T-helper 2 cell (primary cell): Measurements from ENCODE around the gene TPM4.
"Not testable (repeated sequence)": the region's sequence is repeated elsewhere in the genome, so short reads cannot be mapped to it uniquely, and the experiment has no call there.

Source experiments
- DNase-seq, 5 experiments: peaks; one replicate each; pipeline versions ENCODE4 v3.0.0 to v3.0.0-alpha.2; 2012 to 2022
- total RNA-seq, 2 donors: gene quantifications; one replicate each; lab custom pipeline; 2026; lab: John Stamatoyannopoulos, UW

The TPM4 gene
- 247 to 293 reads per million in 2 donors for total RNA-seq

DNA sequence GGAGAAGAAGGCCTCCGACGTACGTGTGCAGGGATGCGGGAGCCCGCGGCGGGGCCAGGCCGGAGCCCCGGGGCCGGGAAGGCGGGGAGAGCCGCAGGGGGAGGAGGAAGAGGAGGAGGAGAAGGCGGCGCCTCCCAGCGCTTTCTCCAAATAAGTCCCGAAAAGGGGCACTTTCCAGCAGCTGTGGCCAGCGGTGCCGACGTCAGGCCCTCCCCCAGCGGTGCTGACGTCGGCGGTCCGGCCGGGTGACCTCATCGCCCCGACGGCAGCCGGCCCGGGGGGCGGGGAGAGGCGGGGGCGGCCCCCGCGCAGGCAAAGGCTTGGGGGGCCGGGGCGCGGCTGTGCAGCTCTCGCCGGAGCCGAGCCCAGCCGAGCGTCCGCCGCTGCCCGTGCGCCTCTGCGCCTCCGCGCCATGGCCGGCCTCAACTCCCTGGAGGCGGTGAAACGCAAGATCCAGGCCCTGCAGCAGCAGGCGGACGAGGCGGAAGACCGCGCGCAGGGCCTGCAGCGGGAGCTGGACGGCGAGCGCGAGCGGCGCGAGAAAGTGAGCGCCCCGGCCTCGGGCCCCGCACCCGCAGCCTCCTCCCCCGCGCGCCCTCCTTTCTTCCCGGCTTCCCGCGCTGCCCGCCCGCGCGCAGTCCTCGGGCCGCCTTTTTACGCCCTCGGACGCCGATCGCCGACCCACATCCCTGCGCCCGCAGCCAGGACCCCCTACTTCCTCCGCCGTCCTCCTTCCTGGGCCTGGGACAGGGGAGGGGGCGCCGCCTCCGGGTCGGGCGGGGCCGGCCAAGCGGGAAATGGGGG, at the start of gene TPM4:
Gene TPM4, plus strand, starts transcription at position 342 of the 804 bp plus-strand sequence. Its CDS starts 71 bp downstream, at position 413.
- DNase-seq, result peak; percentile 63 to 93 (median 82)

DNA sequence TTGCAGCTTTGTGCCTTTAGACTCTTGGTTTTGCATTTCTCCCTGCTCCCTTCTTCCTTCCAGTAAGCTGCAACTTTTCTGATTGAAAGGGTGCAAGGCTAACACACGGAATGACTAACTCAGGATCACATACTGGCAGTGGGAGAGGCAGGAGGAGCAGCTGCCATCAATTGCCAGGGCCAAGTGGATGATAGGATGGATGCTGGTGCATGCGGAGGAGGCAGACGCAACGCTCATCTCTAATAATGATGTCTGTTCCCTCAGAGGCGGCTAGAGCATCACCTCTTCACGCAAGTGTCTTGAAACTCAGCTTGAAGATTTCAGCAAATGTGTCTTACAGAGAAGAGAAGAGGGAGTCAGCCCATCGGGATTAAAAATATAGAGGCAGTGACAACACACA, 49.5 kb upstream of the TPM4 start:
- DNase-seq, result no peak

DNA sequence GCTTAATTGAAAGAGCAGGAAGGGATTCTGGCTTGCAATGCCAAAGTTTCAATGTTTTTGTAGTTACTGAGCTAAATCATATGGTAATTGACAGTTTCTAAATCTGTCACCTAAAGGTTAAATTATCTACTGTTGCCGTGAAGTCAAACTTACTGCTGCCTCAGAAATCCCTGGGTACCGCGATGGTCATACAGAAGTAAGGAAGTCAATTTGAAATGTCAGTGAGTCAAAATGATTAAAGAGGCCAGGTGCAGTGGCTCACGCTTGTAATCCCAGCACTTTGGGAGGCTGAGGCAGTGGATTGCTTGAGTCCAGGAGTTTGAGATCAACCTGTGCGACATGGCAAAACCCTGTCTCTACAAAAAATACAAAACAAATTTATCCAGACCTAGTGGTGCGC, 48.8 kb upstream of the TPM4 start:
- no peak for DNase-seq

GRCh38 chr19:16030155-16030554, 46.1 kb upstream of the TPM4 start:
- not testable (repeated sequence) for DNase-seq

- no peak for DNase-seq
Observed at GRCh38 chr19:16030964-16031871, 45.1 kb upstream of the TPM4 start.

GRCh38 chr19:16031872-16032200, 44.5 kb upstream of the TPM4 start:
- DNase-seq, result no peak

DNA sequence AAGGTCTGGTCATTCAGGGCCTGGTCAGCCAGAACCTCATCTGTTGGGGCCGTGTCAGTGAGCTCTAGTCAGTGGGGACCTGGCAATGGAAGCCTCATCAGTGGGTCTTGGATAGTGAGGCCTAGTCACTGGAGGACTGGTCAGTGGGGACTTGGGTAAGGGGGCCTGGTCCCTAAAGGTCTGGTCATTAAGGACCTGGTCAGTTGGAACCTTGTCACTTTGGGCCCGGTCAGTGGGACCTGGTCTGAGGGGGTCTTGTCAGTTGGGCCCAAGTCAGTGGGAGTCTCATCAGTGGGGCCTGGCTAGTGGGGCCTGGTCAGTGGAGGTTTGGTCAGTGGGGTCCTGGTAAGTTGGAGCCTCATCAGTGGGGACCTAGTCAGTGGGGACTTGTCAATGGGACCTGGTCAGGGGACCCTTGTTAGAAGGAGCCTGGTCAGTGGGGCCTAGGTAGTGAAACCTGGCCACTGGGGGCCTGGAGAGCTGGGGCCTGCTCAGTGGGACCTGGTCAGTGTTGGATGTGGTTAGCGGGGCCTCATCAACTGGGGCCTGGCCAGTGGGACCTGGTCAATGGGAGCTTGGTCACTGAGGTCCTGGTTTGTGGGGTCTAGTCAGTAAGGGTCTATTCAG, 43.7 kb upstream of the TPM4 start:
- no peak for DNase-seq

GRCh38 chr19:16033136-16033530, 43.2 kb upstream of the TPM4 start:
- DNase-seq, result no peak

GRCh38 chr19:16033721-16034120, 42.6 kb upstream of the TPM4 start:
- DNase-seq, result no peak

DNA sequence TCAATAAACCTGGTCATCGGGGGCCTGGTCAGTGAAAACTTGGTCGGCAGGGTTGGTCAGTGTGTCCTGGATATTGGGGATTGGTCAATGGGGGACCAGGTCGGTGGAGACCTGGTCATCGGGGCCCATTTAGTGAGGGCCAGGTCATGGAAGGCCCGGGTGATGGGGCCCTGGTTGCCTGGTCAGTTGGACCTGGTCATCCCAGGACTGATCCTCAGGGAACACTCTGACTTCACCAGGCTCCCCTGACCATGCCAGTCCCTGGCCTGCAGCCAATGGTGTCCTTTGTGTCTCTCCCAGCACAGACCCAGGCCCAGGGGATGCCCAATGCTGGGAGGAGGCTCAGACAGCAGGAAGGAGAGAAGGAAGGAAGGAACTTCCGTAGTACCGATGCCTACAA, 42.1 kb upstream of the TPM4 start:
- DNase-seq, result no peak

- DNase-seq, result no peak
Observed at GRCh38 chr19:16034958-16035560, 41.2 kb upstream of the TPM4 start.

- no peak for DNase-seq
Observed at GRCh38 chr19:16035601-16036297, 40.5 kb upstream of the TPM4 start.

DNA sequence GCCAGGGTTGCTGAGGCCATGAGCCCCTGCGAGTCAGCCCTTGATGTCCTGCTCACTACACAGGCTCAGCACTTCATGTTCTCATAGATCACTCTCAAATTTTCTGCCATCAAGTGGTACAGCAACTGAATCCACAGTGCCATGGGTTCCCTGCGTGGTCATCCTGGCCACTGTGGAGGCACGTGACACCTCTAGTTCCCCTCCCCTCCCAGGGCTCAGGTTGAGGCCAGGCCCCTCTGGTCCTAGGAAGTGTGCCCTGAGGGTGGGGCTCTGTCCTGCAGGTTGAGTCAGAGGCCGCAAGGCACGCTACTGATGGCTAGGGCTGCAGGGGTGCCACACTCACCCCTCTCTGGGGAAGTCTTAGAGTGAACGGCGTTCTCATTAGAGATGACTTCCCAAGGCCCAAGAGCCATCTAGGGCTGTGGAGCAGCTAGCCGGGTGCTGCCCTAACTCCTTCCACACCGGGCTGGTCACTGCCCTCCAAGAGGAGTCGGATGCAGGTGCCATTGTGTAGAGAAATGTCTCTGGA, 39.8 kb upstream of the TPM4 start:
- no peak for DNase-seq

DNA sequence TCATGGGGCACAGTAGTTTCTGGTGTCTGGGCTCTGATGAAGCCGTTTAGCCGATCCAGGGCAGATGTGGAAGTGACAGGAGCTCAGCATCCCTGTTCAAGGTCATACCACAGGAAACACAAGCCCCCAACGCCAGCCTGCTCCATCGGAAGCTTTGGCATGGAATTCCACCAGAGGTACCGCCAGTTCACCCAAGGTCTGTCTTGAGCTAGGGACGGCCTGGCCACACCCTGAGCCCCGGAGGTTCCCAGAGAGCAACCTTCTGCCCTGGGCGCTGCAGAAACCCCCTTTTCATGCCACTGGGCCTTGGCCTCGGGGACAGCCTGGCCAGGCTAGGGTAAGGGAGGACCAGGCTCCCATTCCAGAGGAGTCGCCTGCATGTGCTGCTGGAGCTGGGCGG, 39.4 kb upstream of the TPM4 start:
- no peak for DNase-seq

DNA sequence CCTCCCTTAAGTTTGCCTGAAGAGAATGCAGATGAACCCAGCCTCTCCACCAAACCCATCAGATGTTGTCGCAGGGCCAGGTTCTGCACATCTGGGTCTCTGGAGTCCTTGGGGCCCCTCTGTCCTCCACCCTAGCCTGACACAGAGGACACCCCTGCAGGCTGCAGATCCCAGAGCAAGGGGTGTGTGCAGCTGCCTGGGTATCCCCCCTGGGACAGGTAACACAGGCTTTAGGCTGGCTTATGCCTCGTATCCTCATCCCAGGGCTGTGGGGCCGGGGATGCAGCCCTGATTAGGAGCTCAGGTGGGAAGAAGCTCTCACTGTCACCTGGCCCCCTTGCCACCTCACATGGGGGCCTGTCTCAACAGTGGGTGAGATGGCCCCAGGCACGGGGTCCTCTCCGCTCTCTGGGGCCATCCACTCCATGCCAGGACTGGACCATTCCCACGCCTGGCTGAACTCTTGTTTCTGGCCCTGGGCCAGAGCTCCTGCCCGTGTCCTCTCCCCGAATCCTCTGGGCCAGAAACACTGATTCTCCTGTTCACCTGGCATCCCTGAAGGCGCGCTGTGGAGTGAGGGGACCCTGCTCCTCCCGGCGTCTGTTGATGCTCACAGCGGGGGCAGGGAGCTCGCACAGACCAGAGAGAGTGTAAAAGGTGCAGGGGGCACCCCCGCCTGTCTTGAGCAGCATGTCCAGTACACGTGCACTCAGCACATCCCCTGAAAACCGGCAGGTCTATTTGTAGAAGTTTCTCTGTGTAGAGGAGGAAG, 38.7 kb upstream of the TPM4 start:
- no peak for DNase-seq

DNA sequence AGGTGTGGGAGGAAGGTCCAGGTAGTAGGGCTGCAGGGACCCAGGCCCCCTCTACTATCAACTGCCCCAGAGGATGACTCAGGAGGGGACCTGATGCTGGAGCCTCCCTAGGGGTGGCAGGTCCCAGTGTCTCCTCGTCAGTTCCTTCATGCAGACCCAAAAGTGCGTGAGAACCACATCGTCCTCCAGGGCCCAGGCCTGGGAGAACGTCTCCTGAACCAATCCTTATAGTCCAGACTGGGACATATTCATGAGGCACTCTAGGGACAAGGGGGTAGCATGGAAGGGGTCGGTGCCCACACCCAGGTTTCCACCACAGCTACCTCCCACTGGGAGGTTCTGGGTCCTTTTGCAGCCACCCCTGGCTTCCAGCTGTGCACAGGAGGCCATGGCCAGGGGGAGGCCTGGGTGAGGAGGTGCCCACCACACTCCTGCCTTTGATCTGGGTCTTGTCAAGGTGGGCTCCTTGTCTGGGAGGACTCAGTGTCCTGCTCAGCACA, 38.0 kb upstream of the TPM4 start:
- no peak for DNase-seq

GRCh38 chr19:16039081-16039480, 37.2 kb upstream of the TPM4 start:
- no peak for DNase-seq

DNA sequence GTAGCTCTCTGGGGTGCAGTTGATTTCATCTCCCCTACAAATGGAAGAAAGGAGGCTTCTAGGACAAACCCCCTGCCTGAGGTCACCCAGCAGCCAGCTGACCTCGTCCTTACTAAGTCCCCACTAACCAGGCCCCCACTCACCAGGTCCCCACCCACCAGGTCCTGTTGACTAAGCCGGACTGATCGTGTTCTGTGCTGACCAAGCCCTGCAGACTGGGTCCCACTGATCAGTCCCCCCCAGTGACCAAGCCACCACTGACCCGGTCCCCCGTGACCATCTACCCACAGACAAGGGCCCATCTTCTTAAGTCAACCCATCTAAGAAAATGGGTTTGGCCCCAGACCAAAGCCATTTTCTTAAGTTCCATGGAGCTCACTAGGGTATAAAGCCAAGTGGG, 36.8 kb upstream of the TPM4 start:
- no peak for DNase-seq

- DNase-seq, result no peak
Observed at GRCh38 chr19:16040642-16041041, 35.7 kb upstream of the TPM4 start.

DNA sequence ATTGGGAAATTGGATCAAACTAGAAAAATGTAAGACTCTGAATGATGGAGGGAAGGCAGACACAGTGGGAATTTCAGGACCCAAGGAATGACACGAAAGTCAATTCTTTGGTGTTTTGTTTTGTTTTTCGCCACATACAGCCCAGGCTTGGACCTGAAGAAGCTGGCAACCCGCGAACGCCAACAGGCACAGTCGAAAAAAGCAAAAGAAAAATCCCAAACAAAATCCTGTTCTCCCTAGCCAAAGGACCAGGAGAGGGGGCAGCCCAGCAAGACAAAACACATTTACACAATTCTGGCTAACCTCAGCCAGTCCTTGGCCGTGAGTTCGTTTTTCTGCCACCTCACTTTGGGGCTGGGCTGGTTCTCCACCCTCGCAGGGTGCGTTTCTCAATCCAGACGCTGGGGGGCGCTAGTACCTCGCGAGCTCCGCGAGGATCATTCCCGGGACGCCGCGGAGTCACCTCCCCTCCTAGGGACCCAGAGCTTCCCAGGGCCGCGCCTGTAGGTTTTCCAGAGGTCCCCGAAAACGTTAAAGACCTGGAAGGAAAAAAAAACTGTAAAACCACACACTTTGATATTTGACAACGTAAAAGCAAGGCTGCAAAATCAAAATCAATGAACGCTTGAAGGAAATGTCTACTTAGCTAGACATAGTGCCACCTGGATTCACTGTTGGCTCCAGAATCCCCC, 34.9 kb upstream of the TPM4 start:
- peak; percentile 48 to 69 (median 64) for DNase-seq
